ENCODE measurements around the gene CYS1. TPM values are rescaled to one million over a fixed set of nuclear protein-coding genes. Genes with fewer than 3 reads are reported as not detected.

Gene CYS1
- polyA plus RNA-seq, 1 donor from 2014 or later = not detected

GRCh38 chr2:10062931-10063365, 17.3 kb downstream of the CYS1 start:
- H3K9me3 ChIP-seq (ENCODE audit: low read length) = no peaks in the 10 kb centered on the region
- no peak overlapping the region for H3K4me3 ChIP-seq (ENCODE audit: low read length)
- TF ChIP-seq SMC3 (conservative IDR thresholded peaks at IDR 0.05; ENCODE audit: poor library complexity) (no peak), EP300 (conservative IDR thresholded peaks at IDR 0.05; ENCODE audit: poor library complexity, severe bottlenecking) (no peak), MXI1 (conservative IDR thresholded peaks at IDR 0.05; ENCODE audit: poor library complexity, severe bottlenecking) (no peak), CTCF (IDR thresholded peaks at IDR 0.05; ENCODE audit: poor library complexity, severe bottlenecking) (no peak), REST (IDR thresholded peaks at IDR 0.05; ENCODE audit: borderline replicate concordance) (no peak), TAF1 (IDR thresholded peaks at IDR 0.05; ENCODE audit: low read depth) (no peak), POLR2AphosphoS5 (IDR thresholded peaks at IDR 0.05) (no peak), RAD21 (conservative IDR thresholded peaks at IDR 0.05) (no peak), EZH2 (IDR thresholded peaks at IDR 0.05; ENCODE audit: borderline replicate concordance, insufficient read depth, low read length, poor library complexity, severe bottlenecking) (no peak)
- no peak overlapping the region for H2AFZ ChIP-seq (ENCODE audit: low read depth, low read length)
- H3K27ac ChIP-seq (ENCODE audit: low read length) = no peak overlapping the region
- H3K79me2 ChIP-seq (replicated peaks; ENCODE audit: insufficient read depth, low read length) = no peaks in the 10 kb centered on the region
- no peak overlapping the region for H3K9ac ChIP-seq (ENCODE audit: low read length)
- H3K9me2 ChIP-seq (ENCODE audit: insufficient read depth, low read length) = no peaks in the 10 kb centered on the region
- H3K36me3 ChIP-seq (ENCODE audit: insufficient read depth, low read length) = no peaks in the 10 kb centered on the region
- H4K20me1 ChIP-seq (ENCODE audit: insufficient read depth) = no peaks in the 10 kb centered on the region
- no peaks in the 10 kb centered on the region for H3K27me3 ChIP-seq (ENCODE audit: insufficient read depth, low read depth, low read length)
- H3F3A ChIP-seq (ENCODE audit: insufficient read depth, low read length, poor library complexity, severe bottlenecking) = no peaks in the 10 kb centered on the region
- H3K4me2 ChIP-seq (ENCODE audit: low read length) = no peak overlapping the region

GRCh38 chr2:10061221-10061925, 18.8 kb downstream of the CYS1 start:
- Histone ChIP-seq H3F3A (ENCODE audit: insufficient read depth, low read length, poor library complexity, severe bottlenecking) (no peaks in the 10 kb centered on the region), H3K4me3 (ENCODE audit: low read length) (no peak overlapping the region), H3K9ac (ENCODE audit: low read length) (no peak overlapping the region), H3K27ac (ENCODE audit: low read length) (no peak overlapping the region), H3K9me2 (ENCODE audit: insufficient read depth, low read length) (no peaks in the 10 kb centered on the region), H3K9me3 (ENCODE audit: low read length) (no peaks in the 10 kb centered on the region), H4K20me1 (ENCODE audit: insufficient read depth) (no peaks in the 10 kb centered on the region), H3K27me3 (ENCODE audit: insufficient read depth, low read depth, low read length) (no peaks in the 10 kb centered on the region), H3K36me3 (ENCODE audit: insufficient read depth, low read length) (no peaks in the 10 kb centered on the region), H2AFZ (ENCODE audit: low read depth, low read length) (no peak overlapping the region), H3K79me2 (replicated peaks; ENCODE audit: insufficient read depth, low read length) (no peaks in the 10 kb centered on the region), H3K4me2 (ENCODE audit: low read length) (no peak overlapping the region)
- TF ChIP-seq TAF1 (IDR thresholded peaks at IDR 0.05; ENCODE audit: low read depth) = no peak
- no peak for TF ChIP-seq RAD21 (conservative IDR thresholded peaks at IDR 0.05)

Measured in neural cell (in vitro differentiated cells).